Measurements from ENCODE around the gene KRT81.
A peak's percentile ranks its signal among the peaks of the same experiment; 100 is the strongest.

KRT81 gene

GRCh38 chr12:52333321-52333720, 42.0 kb upstream of the KRT81 start:
- H3K4me3 ChIP-seq (replicated peaks; ENCODE audit: low read depth, low read length), result no peak overlapping the region
- no peak for TF ChIP-seq CTCF (IDR thresholded peaks at IDR 0.05; ENCODE audit: low read depth, low read length, missing control alignments)
- DNase-seq (ENCODE audit: extremely low read depth, low read depth), result no peak

- no peak overlapping the region for H3K4me3 ChIP-seq (replicated peaks; ENCODE audit: low read depth, low read length)
- TF ChIP-seq CTCF (IDR thresholded peaks at IDR 0.05; ENCODE audit: low read depth, low read length, missing control alignments), result no peak
- DNase-seq (ENCODE audit: extremely low read depth, low read depth), result no peak
Measured at GRCh38 chr12:52332381-52332780, 41.0 kb upstream of the KRT81 start.

GRCh38 chr12:52331833-52332232, 40.5 kb upstream of the KRT81 start:
- no peak for TF ChIP-seq CTCF (IDR thresholded peaks at IDR 0.05; ENCODE audit: low read depth, low read length, missing control alignments)
- no peak overlapping the region for H3K4me3 ChIP-seq (replicated peaks; ENCODE audit: low read depth, low read length)
- no peak for DNase-seq (ENCODE audit: extremely low read depth, low read depth)

GRCh38 chr12:52331039-52331438, 39.7 kb upstream of the KRT81 start:
- H3K4me3 ChIP-seq (replicated peaks; ENCODE audit: low read depth, low read length), result no peak overlapping the region
- TF ChIP-seq CTCF (IDR thresholded peaks at IDR 0.05; ENCODE audit: low read depth, low read length, missing control alignments), result no peak

GRCh38 chr12:52327830-52328500, 36.6 kb upstream of the KRT81 start:
- no peak for TF ChIP-seq CTCF (IDR thresholded peaks at IDR 0.05; ENCODE audit: low read depth, low read length, missing control alignments)
- no peak for DNase-seq (ENCODE audit: extremely low read depth, low read depth)
- no peak overlapping the region for H3K4me3 ChIP-seq (replicated peaks; ENCODE audit: low read depth, low read length)

More at GRCh38 chr12:52331039-52331438, 39.7 kb upstream of the KRT81 start:
- no peak for DNase-seq (ENCODE audit: extremely low read depth, low read depth)

GRCh38 chr12:52327052-52327829, 35.9 kb upstream of the KRT81 start:
- TF ChIP-seq CTCF (IDR thresholded peaks at IDR 0.05; ENCODE audit: low read depth, low read length, missing control alignments), result peak; percentile 97
- no peak overlapping the region for H3K4me3 ChIP-seq (replicated peaks; ENCODE audit: low read depth, low read length)
- peak; percentile 84 for DNase-seq (ENCODE audit: extremely low read depth, low read depth)
